Mesenchymal stem cell (in vitro differentiated cells and primary cell): ENCODE data around the gene CRYGC.
"Not testable (repeated sequence)": the region's sequence is repeated elsewhere in the genome, so short reads cannot be mapped to it uniquely, and the experiment has no call there.

Experiments
- DNase-seq: peaks from one replicate; pipeline ENCODE4 v3.0.0-alpha.2; 2013
- H2AFZ ChIP-seq: one replicate; pipeline ENCODE4 v1.6.1; 2013; ENCODE audit warnings: low read depth, mild to moderate bottlenecking, control low read depth, inconsistent platforms, low read length, moderate library complexity
- H2AK5ac ChIP-seq: 2 replicates; pipeline ENCODE4 v1.6.1; 2013; ENCODE audit warnings: low read length, moderate library complexity, mild to moderate bottlenecking, inconsistent platforms; ENCODE audit not compliant: severe bottlenecking
- H2BK120ac ChIP-seq: one replicate; pipeline ENCODE4 v1.6.1; 2013; ENCODE audit warnings: low read depth, mild to moderate bottlenecking, inconsistent platforms, low read length, moderate library complexity
- H2BK12ac ChIP-seq, 2 experiments: one replicate each; pipeline ENCODE4 v1.6.1; 2013; ENCODE audit warnings: inconsistent platforms in 2 of 2, low read length in 2 of 2, mild to moderate bottlenecking in 2 of 2, moderate library complexity in 2 of 2, control low read depth in 1 of 2
- H2BK15ac ChIP-seq: one replicate; pipeline ENCODE4 v1.6.1; 2013; ENCODE audit warnings: mild to moderate bottlenecking, low read depth, inconsistent platforms; ENCODE audit not compliant: poor library complexity, severe bottlenecking
- H2BK5ac ChIP-seq: 2 replicates; pipeline ENCODE4 v1.6.1; 2013; ENCODE audit warnings: low read depth, mild to moderate bottlenecking, low read length, control low read depth, inconsistent platforms; ENCODE audit not compliant: poor library complexity, severe bottlenecking
- H3K14ac ChIP-seq, 2 experiments: one replicate each; pipeline ENCODE4 v1.6.1; 2013; ENCODE audit warnings: inconsistent platforms in 2 of 2, low read length in 2 of 2, control low read depth in 1 of 2, mild to moderate bottlenecking in 1 of 2, moderate library complexity in 1 of 2
- H3K18ac ChIP-seq, 2 experiments: one replicate each; pipeline ENCODE4 v1.6.1; 2013; ENCODE audit warnings: inconsistent platforms in 2 of 2, low read length in 2 of 2, control low read depth in 1 of 2, low read depth in 1 of 2, mild to moderate bottlenecking in 1 of 2
- H3K23ac ChIP-seq, 2 experiments: one replicate each; pipeline ENCODE4 v1.6.1; 2013; ENCODE audit warnings: inconsistent platforms in 2 of 2, low read length in 2 of 2, mild to moderate bottlenecking in 2 of 2, moderate library complexity in 2 of 2, control low read depth in 1 of 2
- H3K27ac ChIP-seq: 2 replicates; pipeline ENCODE4 v1.5.1; 2013; ENCODE audit warnings: mild to moderate bottlenecking, moderate library complexity, low read length, control low read depth, inconsistent platforms; ENCODE audit not compliant: poor library complexity, severe bottlenecking
- H3K27me3 ChIP-seq, 2 experiments: 2 replicates each; pipeline versions ENCODE4 v1.6.1 to v1.7.0; 2013; ENCODE audit warnings: low read length in 2 of 2, mild to moderate bottlenecking in 2 of 2, moderate library complexity in 2 of 2, control low read depth in 1 of 2, inconsistent platforms in 1 of 2; ENCODE audit not compliant: control insufficient read depth in 1 of 2, insufficient read depth in 1 of 2
- H3K36me3 ChIP-seq, 2 experiments: 2 replicates each; pipeline versions ENCODE4 v1.6.1 to v1.7.0; 2013; ENCODE audit warnings: low read length in 2 of 2, control low read depth in 1 of 2, inconsistent platforms in 1 of 2, low read depth in 1 of 2, mild to moderate bottlenecking in 1 of 2; ENCODE audit not compliant: insufficient read depth in 2 of 2, control insufficient read depth in 1 of 2
- H3K4ac ChIP-seq, 2 experiments: one replicate each; pipeline ENCODE4 v1.6.1; 2013; ENCODE audit warnings: inconsistent platforms in 2 of 2, low read length in 2 of 2, mild to moderate bottlenecking in 2 of 2, moderate library complexity in 2 of 2, control low read depth in 1 of 2, low read depth in 1 of 2
- H3K4me1 ChIP-seq: 2 replicates; pipeline ENCODE4 v1.6.1; 2013; ENCODE audit warnings: low read depth, low read length, control low read depth; ENCODE audit not compliant: control insufficient read depth, insufficient read depth
- H3K4me2 ChIP-seq: 2 replicates; pipeline ENCODE4 v1.6.1; 2013; ENCODE audit warnings: low read length, mild to moderate bottlenecking, inconsistent platforms; ENCODE audit not compliant: poor library complexity, severe bottlenecking
- H3K4me3 ChIP-seq, 2 experiments: 2 replicates each; pipeline versions ENCODE4 v1.5.1 to v1.7.0; 2013; ENCODE audit warnings: low read length in 2 of 2, mild to moderate bottlenecking in 2 of 2, control low read depth in 1 of 2, low read depth in 1 of 2; ENCODE audit not compliant: insufficient read depth in 1 of 2
- H3K79me1 ChIP-seq: replicated peaks from 2 replicates; pipeline ENCODE4 v1.6.1; 2013; ENCODE audit warnings: mild to moderate bottlenecking, control low read depth, low read length, inconsistent platforms; ENCODE audit not compliant: poor library complexity, severe bottlenecking
- H3K9ac ChIP-seq: 2 replicates; pipeline ENCODE4 v1.7.0; 2013; ENCODE audit warnings: mild to moderate bottlenecking, low read length, moderate library complexity
- H3K9me3 ChIP-seq: 2 replicates; pipeline ENCODE4 v1.7.0; 2013; ENCODE audit warnings: mild to moderate bottlenecking, low read length; ENCODE audit not compliant: control insufficient read depth
- H4K8ac ChIP-seq: one replicate; pipeline ENCODE4 v1.6.1; 2013; ENCODE audit warnings: inconsistent platforms, mild to moderate bottlenecking, low read length, moderate library complexity
- H4K91ac ChIP-seq: one replicate; pipeline ENCODE4 v1.6.1; 2013; ENCODE audit warnings: mild to moderate bottlenecking, low read length, inconsistent platforms
- WGBS: methylation state at CpG from one replicate; pipeline ENCODE4 v1.1.7; 2013; ENCODE audit warnings: mixed read lengths; 5-methylcytosine and 5-hydroxymethylcytosine counted together

The CRYGC gene

GRCh38 chr2:208142925-208143799, 13.5 kb upstream of the CRYGC start:
- no peak overlapping the region for H3K4me2 ChIP-seq

GRCh38 chr2:208142240-208142924, 12.8 kb upstream of the CRYGC start:
- DNase-seq, result no peak
- H3K36me3 ChIP-seq, result no peaks in the 10 kb centered on the region
- WGBS, result 50% methylated on average over 5 of the region's 8 CpGs

More at GRCh38 chr2:208142925-208143799, 13.5 kb upstream of the CRYGC start:
- H2AK5ac ChIP-seq, result no peak overlapping the region
- H4K91ac ChIP-seq, result no peak overlapping the region
- H3K23ac ChIP-seq, result no peak overlapping the region
- H3K9ac ChIP-seq, result no peak overlapping the region
- no peak overlapping the region for H2BK12ac ChIP-seq
- H2BK120ac ChIP-seq, result no peak overlapping the region
- H3K79me1 ChIP-seq, result no peaks in the 10 kb centered on the region
- no peak overlapping the region for H3K4me3 ChIP-seq
- no peak overlapping the region for H3K14ac ChIP-seq
- no peak overlapping the region for H2BK15ac ChIP-seq
- no peaks in the 10 kb centered on the region for H3K9me3 ChIP-seq
- H3K36me3 ChIP-seq, result no peaks in the 10 kb centered on the region
- no peak overlapping the region for H3K27ac ChIP-seq
- H3K18ac ChIP-seq, result no peak overlapping the region
- WGBS, result 71% methylated on average over 13 of the region's 14 CpGs
- DNase-seq, result no peak
- H2AFZ ChIP-seq, result no peak overlapping the region
- no peaks in the 10 kb centered on the region for H3K4me1 ChIP-seq
- peaks cover 0 to 4% of the 10 kb centered on the region in 2 experiments for H3K27me3 ChIP-seq
- H2BK5ac ChIP-seq, result no peak overlapping the region
- no peak overlapping the region for H4K8ac ChIP-seq
- H3K4ac ChIP-seq, result no peak overlapping the region

GRCh38 chr2:208139447-208139846, 9.8 kb upstream of the CRYGC start:
- Histone ChIP-seq H2AFZ (no peak overlapping the region), H4K8ac (no peak overlapping the region), H3K79me1 (no peaks in the 10 kb centered on the region), H3K18ac (no peak overlapping the region), H2BK15ac (no peak overlapping the region), H3K23ac (no peak overlapping the region), H3K4me2 (no peak overlapping the region), H3K4me1 (no peaks in the 10 kb centered on the region), H2BK120ac (no peak overlapping the region), H2AK5ac (no peak overlapping the region), H3K9me3 (no peaks in the 10 kb centered on the region), H3K36me3 (no peaks in the 10 kb centered on the region), H3K9ac (no peak overlapping the region), H3K4me3 (no peak overlapping the region), H3K27ac (no peak overlapping the region), H2BK5ac (no peak overlapping the region), H3K27me3 (peaks cover 0 to 5% of the 10 kb centered on the region in 2 experiments), H2BK12ac (no peak overlapping the region), H3K4ac (no peak overlapping the region), H3K14ac (no peak overlapping the region), H4K91ac (no peak overlapping the region)
- no peak for DNase-seq
- WGBS, result 91% methylated on average over 18 of the region's 18 CpGs

More at GRCh38 chr2:208142240-208142924, 12.8 kb upstream of the CRYGC start:
- Histone ChIP-seq H3K27me3 (no peaks in the 10 kb centered on the region), H2BK15ac (no peak overlapping the region), H3K4me2 (no peak overlapping the region), H3K4ac (no peak overlapping the region), H2AFZ (no peak overlapping the region), H3K23ac (no peak overlapping the region), H4K91ac (no peak overlapping the region), H2BK120ac (no peak overlapping the region), H3K18ac (no peak overlapping the region), H3K4me1 (no peaks in the 10 kb centered on the region), H3K27ac (no peak overlapping the region), H2AK5ac (no peak overlapping the region), H3K79me1 (no peaks in the 10 kb centered on the region), H2BK12ac (no peak overlapping the region), H3K9me3 (no peaks in the 10 kb centered on the region), H4K8ac (no peak overlapping the region), H3K4me3 (no peak overlapping the region), H3K14ac (no peak overlapping the region), H2BK5ac (no peak overlapping the region), H3K9ac (no peak overlapping the region)

- not testable (repeated sequence) for H4K8ac ChIP-seq, H3K27ac ChIP-seq, DNase-seq, H2BK120ac ChIP-seq, H2AFZ ChIP-seq, H3K4me1 ChIP-seq, H2BK15ac ChIP-seq, H3K4me2 ChIP-seq, H3K36me3 ChIP-seq, H3K4me3 ChIP-seq, H3K9me3 ChIP-seq, H3K18ac ChIP-seq, H3K4ac ChIP-seq, H2BK12ac ChIP-seq, H2AK5ac ChIP-seq, H3K79me1 ChIP-seq, H3K14ac ChIP-seq, H3K9ac ChIP-seq, H3K23ac ChIP-seq, H3K27me3 ChIP-seq, H2BK5ac ChIP-seq, H4K91ac ChIP-seq
- WGBS, result 94% methylated on average over 7 of the region's 7 CpGs
These were observed 8.7 kb upstream of the CRYGC start for GRCh38 chr2:208138334-208138733.
